Measurements from ENCODE around the gene PDIA2. TPM values are rescaled to one million over a fixed set of nuclear protein-coding genes. Genes with fewer than 3 reads are reported as not detected.
A peak's percentile ranks its signal among the peaks of the same experiment; 100 is the strongest.

The PDIA2 gene
- total and polyA plus RNA-seq, 4 donors, result 0.03 to 0.09 TPM; not detected in 2

DNA sequence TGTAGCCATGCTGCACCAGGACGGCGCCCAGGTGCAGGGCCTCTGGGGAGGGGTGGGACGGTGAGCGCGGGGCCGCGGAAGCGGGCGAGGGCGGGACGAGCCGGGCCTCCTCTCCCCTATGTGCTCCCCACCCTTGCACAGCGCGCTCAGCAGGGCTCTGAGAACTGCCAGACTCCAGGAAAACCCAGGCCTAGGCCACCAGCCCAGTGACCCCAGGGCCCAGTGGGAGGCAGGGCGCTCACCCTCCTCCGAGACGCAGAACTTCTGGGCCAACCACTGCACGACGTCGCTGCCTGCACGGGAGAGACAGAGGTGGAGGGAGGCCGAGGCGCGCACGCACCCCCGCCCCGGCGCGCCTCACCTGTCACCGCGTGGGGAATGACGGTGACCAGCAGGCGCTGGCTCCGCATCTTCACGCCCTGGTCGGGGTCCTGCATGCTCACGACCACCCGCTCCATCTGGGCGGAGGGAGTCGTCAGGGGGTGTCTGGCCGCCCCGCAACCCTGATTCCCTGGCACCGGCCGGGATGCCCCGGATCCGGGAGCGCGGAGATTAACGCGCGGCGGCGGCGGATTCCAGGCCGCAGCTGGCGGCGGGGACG, 7.8 kb upstream of the PDIA2 start:
- Histone ChIP-seq H3K27ac (ENCODE audit: low read depth in 1 of 2, low read length in 2 of 2) (no peak overlapping the region), H3K4me3 (ENCODE audit: low read depth in 1 of 3, low read length in 3 of 3) (peak overlapping the region in 1 of 3 donors; percentile 25), H3K9ac (ENCODE audit: low read depth in 1 of 2, low read length in 2 of 2) (no peak overlapping the region), H3K27me3 (ENCODE audit: control insufficient read depth in 4 of 4, insufficient read depth in 4 of 4, low read length in 3 of 4) (peaks cover 0 to 4% (median 3%) of the 10 kb centered on the region in 4 donors), H3K9me3 (ENCODE audit: control insufficient read depth in 4 of 4, low read length in 3 of 4) (no peaks in the 10 kb centered on the region), H3K4me1 (ENCODE audit: control insufficient read depth in 4 of 4, insufficient read depth in 4 of 4, low read length in 3 of 4) (peaks cover 0 to 5% (median 1%) of the 10 kb centered on the region in 4 donors), H3K36me3 (ENCODE audit: control insufficient read depth in 4 of 4, insufficient read depth in 3 of 4, low read depth in 1 of 4, low read length in 3 of 4) (peaks cover 0 to 1% (median 0%) of the 10 kb centered on the region in 4 donors)
- WGBS, result 4% methylated on average over 58 of the region's 58 CpGs
- no peak for DNase-seq (ENCODE audit: low spot score)
- TF ChIP-seq RXRA (IDR thresholded peaks at IDR 0.05), result no peak
- no peak for TF ChIP-seq FOXA2 (IDR thresholded peaks at IDR 0.05)
- TF ChIP-seq, protein P1, sequence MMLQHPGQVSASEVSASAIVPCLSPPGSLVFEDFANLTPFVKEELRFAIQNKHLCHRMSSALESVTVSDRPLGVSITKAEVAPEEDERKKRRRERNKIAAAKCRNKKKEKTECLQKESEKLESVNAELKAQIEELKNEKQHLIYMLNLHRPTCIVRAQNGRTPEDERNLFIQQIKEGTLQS (IDR thresholded peaks at IDR 0.05), result no peak
- TF ChIP-seq EGR1 (IDR thresholded peaks at IDR 0.05; ENCODE audit: low read depth in 2 of 2), result no peak
- TF ChIP-seq GABPA (IDR thresholded peaks at IDR 0.05 in 1 of 2, conservative IDR thresholded peaks at IDR 0.05 in 1 of 2), result no peak
- TF ChIP-seq HNF4A (conservative IDR thresholded peaks at IDR 0.05), result no peak

DNA sequence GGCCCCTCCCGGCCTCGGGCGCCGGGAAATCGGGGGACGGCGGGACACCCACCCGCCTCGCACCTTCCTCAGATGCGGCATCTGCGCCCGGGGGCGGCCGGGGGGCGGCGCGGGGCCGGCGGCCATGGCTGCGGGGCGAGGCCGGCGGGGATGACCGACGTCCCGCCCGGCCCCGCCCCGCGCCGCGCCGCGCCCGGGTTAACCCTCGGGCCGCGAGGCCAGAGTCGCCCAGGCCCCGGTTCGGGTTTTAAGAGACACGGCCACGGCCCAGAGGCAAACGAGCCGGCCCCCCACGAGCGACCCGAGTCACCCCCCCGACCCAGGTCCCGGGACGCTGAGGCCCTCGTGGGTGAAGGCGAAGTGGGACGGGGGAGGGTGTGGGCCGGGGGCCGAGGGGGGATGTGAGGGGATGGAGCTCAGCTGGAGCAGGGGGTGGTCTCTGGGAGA, 7.2 kb upstream of the PDIA2 start, which contains the start of gene RGS11:
Gene RGS11 (minus strand): TSS at position 159 of the 447 bp plus-strand sequence. CDS start 33 bp downstream, at position 126.
- Histone ChIP-seq H3K27ac (ENCODE audit: low read depth in 1 of 2, low read length in 2 of 2) (no peak within 1 kb of the TSS), H3K9ac (ENCODE audit: low read depth in 1 of 2, low read length in 2 of 2) (no peak within 1 kb of the TSS), H3K27me3 (ENCODE audit: control insufficient read depth in 4 of 4, insufficient read depth in 4 of 4, low read length in 3 of 4) (peaks cover 0 to 8% (median 3%) of the 10 kb centered on the region in 4 donors), H3K36me3 (ENCODE audit: control insufficient read depth in 4 of 4, insufficient read depth in 3 of 4, low read depth in 1 of 4, low read length in 3 of 4) (peaks cover 0 to 1% (median 0%) of the 10 kb centered on the region in 4 donors), H3K9me3 (ENCODE audit: control insufficient read depth in 4 of 4, low read length in 3 of 4) (no peaks in the 10 kb centered on the region), H3K4me3 (ENCODE audit: low read depth in 1 of 3, low read length in 3 of 3) (peak within 1 kb of the TSS in 1 of 3 donors; percentile 25), H3K4me1 (ENCODE audit: control insufficient read depth in 4 of 4, insufficient read depth in 4 of 4, low read length in 3 of 4) (peaks cover 0 to 9% (median 4%) of the 10 kb centered on the region in 4 donors)
- WGBS, result 4% methylated on average over 56 of the region's 56 CpGs
- DNase-seq (ENCODE audit: low spot score), result no peak
- TF ChIP-seq, protein P1 (IDR thresholded peaks at IDR 0.05), result no peak
- TF ChIP-seq, protein P2, sequence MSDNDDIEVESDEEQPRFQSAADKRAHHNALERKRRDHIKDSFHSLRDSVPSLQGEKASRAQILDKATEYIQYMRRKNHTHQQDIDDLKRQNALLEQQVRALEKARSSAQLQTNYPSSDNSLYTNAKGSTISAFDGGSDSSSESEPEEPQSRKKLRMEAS (IDR thresholded peaks at IDR 0.05), result no peak
- TF ChIP-seq REST (IDR thresholded peaks at IDR 0.05) (no peak), HNF4G (IDR thresholded peaks at IDR 0.05) (no peak), HNF4A (conservative IDR thresholded peaks at IDR 0.05) (no peak), JUND (IDR thresholded peaks at IDR 0.05) (no peak), GABPA (IDR thresholded peaks at IDR 0.05 in 1 of 2, conservative IDR thresholded peaks at IDR 0.05 in 1 of 2) (no peak), NR2F2 (IDR thresholded peaks at IDR 0.05) (no peak), TAF1 (conservative IDR thresholded peaks at IDR 0.05) (no peak), FOXA2 (IDR thresholded peaks at IDR 0.05) (no peak), SP1 (IDR thresholded peaks at IDR 0.05) (no peak), EGR1 (IDR thresholded peaks at IDR 0.05; ENCODE audit: low read depth in 2 of 2) (no peak), FOXA1 (IDR thresholded peaks at IDR 0.05) (no peak), YY1 (IDR thresholded peaks at IDR 0.05) (no peak), RAD21 (IDR thresholded peaks at IDR 0.05) (no peak), CTCF (IDR thresholded peaks at IDR 0.05; ENCODE audit: low read depth, low read length, missing input control) (no peak), RXRA (IDR thresholded peaks at IDR 0.05) (no peak)
